Hepatocyte (in vitro differentiated cells): ENCODE results near the gene SMC5. TPM values are rescaled to one million over a fixed set of nuclear protein-coding genes. Genes with fewer than 3 reads are reported as not detected.

Source experiments
- DNase-seq: peaks from one replicate; pipeline ENCODE4 v3.0.0-alpha.2; 2016; ENCODE audit warnings: low spot score
- H2AFZ ChIP-seq: fragments of 200-600 bp; sonication (generic); 2 replicates; pipeline ENCODE4 v1.6.0; 2016; ENCODE audit warnings: antibody characterized with exemption, mild to moderate bottlenecking
- H3K27ac ChIP-seq: fragments of 200-600 bp; sonication (generic); 2 replicates; pipeline ENCODE4 v1.5.1; 2016; ENCODE audit warnings: mild to moderate bottlenecking
- H3K27me3 ChIP-seq: fragments of 200-600 bp; sonication (generic); 2 replicates; pipeline ENCODE4 v1.6.1; 2016
- H3K36me3 ChIP-seq: fragments of 200-600 bp; sonication (generic); replicated peaks from 2 replicates; pipeline ENCODE4 v1.5.1; 2016; ENCODE audit warnings: low read depth; ENCODE audit not compliant: insufficient read depth
- H3K4me1 ChIP-seq: fragments of 200-600 bp; sonication (generic); 2 replicates; pipeline ENCODE4 v1.5.1; 2016; ENCODE audit warnings: mild to moderate bottlenecking, moderate library complexity; ENCODE audit not compliant: insufficient read depth
- H3K4me2 ChIP-seq: fragments of 200-600 bp; sonication (generic); 2 replicates; pipeline ENCODE4 v1.6.0; 2016
- H3K4me3 ChIP-seq: fragments of 200-600 bp; sonication (generic); 2 replicates; pipeline ENCODE4 v1.5.1; 2016; ENCODE audit warnings: mild to moderate bottlenecking
- H3K79me2 ChIP-seq: fragments of 200-600 bp; sonication (generic); 2 replicates; pipeline ENCODE4 v1.6.0; 2017; ENCODE audit warnings: mild to moderate bottlenecking
- H3K9me2 ChIP-seq: fragments of 200-600 bp; sonication (generic); replicated peaks from 2 replicates; pipeline ENCODE4 v1.6.0; 2017; ENCODE audit warnings: mild to moderate bottlenecking; ENCODE audit not compliant: insufficient read depth
- H3K9me3 ChIP-seq: fragments of 200-600 bp; sonication (generic); 2 replicates; pipeline ENCODE4 v1.5.1; 2016; ENCODE audit warnings: low read depth, mild to moderate bottlenecking
- H4K20me1 ChIP-seq: fragments of 200-600 bp; sonication (generic); 2 replicates; pipeline ENCODE4 v1.6.0; 2016; ENCODE audit warnings: mild to moderate bottlenecking; ENCODE audit not compliant: insufficient read depth, poor library complexity, severe bottlenecking
- CTCF ChIP-seq: fragments of 200-600 bp; sonication (generic); IDR thresholded peaks from 2 replicates; pipeline ENCODE4 v1.5.1; 2016; ENCODE audit warnings: antibody characterized with exemption, mild to moderate bottlenecking; ENCODE audit not compliant: poor library complexity
- EZH2 ChIP-seq: fragments of 200-600 bp; sonication (generic); IDR thresholded peaks from 2 replicates; pipeline ENCODE4 v1.6.1; 2016; ENCODE audit warnings: antibody characterized with exemption, mild to moderate bottlenecking, borderline replicate concordance
- EZH2phosphoT487 ChIP-seq: fragments of 200-600 bp; sonication (generic); IDR thresholded peaks from one replicate; pipeline ENCODE4 v1.6.1; 2018; ENCODE audit warnings: antibody characterized with exemption, mild to moderate bottlenecking, low read depth, moderate library complexity; ENCODE audit not compliant: unreplicated experiment, severe bottlenecking
- WGBS: methylation state at CpG from one replicate; pipeline ENCODE4 v1.1.6; 2016; ENCODE audit warnings: low lambda C conversion rate; ENCODE audit errors: missing lambda C conversion rate; 5-methylcytosine and 5-hydroxymethylcytosine counted together
- polyA plus RNA-seq: library from polyadenylated mRNA; unstranded; fragments of >200 nt; fragmentation: Nextera tagmentation; extraction: Ambion mirVana; gene quantifications from 2 replicates; pipeline ENCODE4 v1.2.1, GENCODE V29; 2016
- total RNA-seq: library from RNA; depleted of rRNA; stranded (reverse); fragments of >200 nt; gene quantifications from 2 replicates; pipeline ENCODE4 v1.2.3, GENCODE V29; 2014

SMC5 gene
- total and polyA plus RNA-seq, 2 experiments from 2014 or later, result 14.9 to 30.7 TPM

GRCh38 chr9:70260007-70260443 lies 1.2 kb downstream of the SMC5 start:
- no peaks in the 10 kb centered on the region for H3K27me3 ChIP-seq

GRCh38 chr9:70260606-70261005 lies 1.8 kb downstream of the SMC5 start:
- 95% methylated on average over 8 of the region's 8 CpGs for WGBS
- Histone ChIP-seq H3K9me2 (no peaks in the 10 kb centered on the region), H2AFZ (no peak overlapping the region), H3K4me1 (peaks cover 42% of the 10 kb centered on the region), H3K9me3 (no peaks in the 10 kb centered on the region), H3K36me3 (no peaks in the 10 kb centered on the region), H3K27me3 (no peaks in the 10 kb centered on the region), H3K27ac (peak overlapping the region; percentile 96), H4K20me1 (peaks cover 37% of the 10 kb centered on the region), H3K79me2 (peaks cover 78% of the 10 kb centered on the region), H3K4me2 (peak overlapping the region; percentile 75), H3K4me3 (peak overlapping the region; percentile 57)
- no peak for DNase-seq
- no peak for TF ChIP-seq CTCF
- TF ChIP-seq EZH2phosphoT487, result no peak
- TF ChIP-seq EZH2, result no peak

More at GRCh38 chr9:70260007-70260443, 1.2 kb downstream of the SMC5 start:
- Histone ChIP-seq H3K36me3 (no peaks in the 10 kb centered on the region), H3K27ac (peak overlapping the region; percentile 96), H3K4me2 (peak overlapping the region; percentile 75), H2AFZ (no peak overlapping the region), H3K9me3 (no peaks in the 10 kb centered on the region), H3K79me2 (peaks cover 77% of the 10 kb centered on the region), H3K4me1 (peaks cover 47% of the 10 kb centered on the region), H4K20me1 (peaks cover 37% of the 10 kb centered on the region), H3K4me3 (peak overlapping the region; percentile 57), H3K9me2 (no peaks in the 10 kb centered on the region)
- TF ChIP-seq EZH2 (no peak), CTCF (no peak), EZH2phosphoT487 (no peak)
- peak; percentile 8 for DNase-seq
- 91% methylated on average over 30 of the region's 30 CpGs for WGBS

GRCh38 chr9:70261131-70261870 lies 2.5 kb downstream of the SMC5 start:
- TF ChIP-seq EZH2phosphoT487, result no peak
- no peak for TF ChIP-seq CTCF
- no peak for TF ChIP-seq EZH2
- Histone ChIP-seq H3K4me3 (no peak overlapping the region), H3K27ac (peak overlapping the region; percentile 96), H4K20me1 (peaks cover 37% of the 10 kb centered on the region), H3K36me3 (no peaks in the 10 kb centered on the region), H3K4me1 (peaks cover 40% of the 10 kb centered on the region), H3K9me3 (no peaks in the 10 kb centered on the region), H3K27me3 (no peaks in the 10 kb centered on the region), H3K4me2 (peak overlapping the region; percentile 75), H2AFZ (no peak overlapping the region), H3K9me2 (no peaks in the 10 kb centered on the region), H3K79me2 (peaks cover 85% of the 10 kb centered on the region)
- DNase-seq, result no peak
- WGBS, result 70% methylated on average over 4 of the region's 4 CpGs
